Mesenchymal stem cell (in vitro differentiated cells and primary cell): ENCODE results near the gene COQ8A.

Experiments
- DNase-seq: peaks from one replicate; pipeline ENCODE4 v3.0.0-alpha.2; 2013
- H2AFZ ChIP-seq: one replicate; pipeline ENCODE4 v1.6.1; 2013; ENCODE audit warnings: low read depth, mild to moderate bottlenecking, control low read depth, inconsistent platforms, low read length, moderate library complexity
- H2AK5ac ChIP-seq: 2 replicates; pipeline ENCODE4 v1.6.1; 2013; ENCODE audit warnings: low read length, moderate library complexity, mild to moderate bottlenecking, inconsistent platforms; ENCODE audit not compliant: severe bottlenecking
- H2BK120ac ChIP-seq: one replicate; pipeline ENCODE4 v1.6.1; 2013; ENCODE audit warnings: low read depth, mild to moderate bottlenecking, inconsistent platforms, low read length, moderate library complexity
- H2BK12ac ChIP-seq, 2 experiments: one replicate each; pipeline ENCODE4 v1.6.1; 2013; ENCODE audit warnings: inconsistent platforms in 2 of 2, low read length in 2 of 2, mild to moderate bottlenecking in 2 of 2, moderate library complexity in 2 of 2, control low read depth in 1 of 2
- H2BK15ac ChIP-seq: one replicate; pipeline ENCODE4 v1.6.1; 2013; ENCODE audit warnings: mild to moderate bottlenecking, low read depth, inconsistent platforms; ENCODE audit not compliant: poor library complexity, severe bottlenecking
- H2BK5ac ChIP-seq: 2 replicates; pipeline ENCODE4 v1.6.1; 2013; ENCODE audit warnings: low read depth, mild to moderate bottlenecking, low read length, control low read depth, inconsistent platforms; ENCODE audit not compliant: poor library complexity, severe bottlenecking
- H3K14ac ChIP-seq, 2 experiments: one replicate each; pipeline ENCODE4 v1.6.1; 2013; ENCODE audit warnings: inconsistent platforms in 2 of 2, low read length in 2 of 2, control low read depth in 1 of 2, mild to moderate bottlenecking in 1 of 2, moderate library complexity in 1 of 2
- H3K18ac ChIP-seq, 2 experiments: one replicate each; pipeline ENCODE4 v1.6.1; 2013; ENCODE audit warnings: inconsistent platforms in 2 of 2, low read length in 2 of 2, control low read depth in 1 of 2, low read depth in 1 of 2, mild to moderate bottlenecking in 1 of 2
- H3K23ac ChIP-seq, 2 experiments: one replicate each; pipeline ENCODE4 v1.6.1; 2013; ENCODE audit warnings: inconsistent platforms in 2 of 2, low read length in 2 of 2, mild to moderate bottlenecking in 2 of 2, moderate library complexity in 2 of 2, control low read depth in 1 of 2
- H3K27ac ChIP-seq: 2 replicates; pipeline ENCODE4 v1.5.1; 2013; ENCODE audit warnings: mild to moderate bottlenecking, moderate library complexity, low read length, control low read depth, inconsistent platforms; ENCODE audit not compliant: poor library complexity, severe bottlenecking
- H3K27me3 ChIP-seq, 2 experiments: 2 replicates each; pipeline versions ENCODE4 v1.6.1 to v1.7.0; 2013; ENCODE audit warnings: low read length in 2 of 2, mild to moderate bottlenecking in 2 of 2, moderate library complexity in 2 of 2, control low read depth in 1 of 2, inconsistent platforms in 1 of 2; ENCODE audit not compliant: control insufficient read depth in 1 of 2, insufficient read depth in 1 of 2
- H3K36me3 ChIP-seq, 2 experiments: 2 replicates each; pipeline versions ENCODE4 v1.6.1 to v1.7.0; 2013; ENCODE audit warnings: low read length in 2 of 2, control low read depth in 1 of 2, inconsistent platforms in 1 of 2, low read depth in 1 of 2, mild to moderate bottlenecking in 1 of 2; ENCODE audit not compliant: insufficient read depth in 2 of 2, control insufficient read depth in 1 of 2
- H3K4ac ChIP-seq, 2 experiments: one replicate each; pipeline ENCODE4 v1.6.1; 2013; ENCODE audit warnings: inconsistent platforms in 2 of 2, low read length in 2 of 2, mild to moderate bottlenecking in 2 of 2, moderate library complexity in 2 of 2, control low read depth in 1 of 2, low read depth in 1 of 2
- H3K4me1 ChIP-seq: 2 replicates; pipeline ENCODE4 v1.6.1; 2013; ENCODE audit warnings: low read depth, low read length, control low read depth; ENCODE audit not compliant: control insufficient read depth, insufficient read depth
- H3K4me2 ChIP-seq: 2 replicates; pipeline ENCODE4 v1.6.1; 2013; ENCODE audit warnings: low read length, mild to moderate bottlenecking, inconsistent platforms; ENCODE audit not compliant: poor library complexity, severe bottlenecking
- H3K4me3 ChIP-seq, 2 experiments: 2 replicates each; pipeline versions ENCODE4 v1.5.1 to v1.7.0; 2013; ENCODE audit warnings: low read length in 2 of 2, mild to moderate bottlenecking in 2 of 2, control low read depth in 1 of 2, low read depth in 1 of 2; ENCODE audit not compliant: insufficient read depth in 1 of 2
- H3K79me1 ChIP-seq: replicated peaks from 2 replicates; pipeline ENCODE4 v1.6.1; 2013; ENCODE audit warnings: mild to moderate bottlenecking, control low read depth, low read length, inconsistent platforms; ENCODE audit not compliant: poor library complexity, severe bottlenecking
- H3K9ac ChIP-seq: 2 replicates; pipeline ENCODE4 v1.7.0; 2013; ENCODE audit warnings: mild to moderate bottlenecking, low read length, moderate library complexity
- H3K9me3 ChIP-seq: 2 replicates; pipeline ENCODE4 v1.7.0; 2013; ENCODE audit warnings: mild to moderate bottlenecking, low read length; ENCODE audit not compliant: control insufficient read depth
- H4K8ac ChIP-seq: one replicate; pipeline ENCODE4 v1.6.1; 2013; ENCODE audit warnings: inconsistent platforms, mild to moderate bottlenecking, low read length, moderate library complexity
- H4K91ac ChIP-seq: one replicate; pipeline ENCODE4 v1.6.1; 2013; ENCODE audit warnings: mild to moderate bottlenecking, low read length, inconsistent platforms
- WGBS: methylation state at CpG from one replicate; pipeline ENCODE4 v1.1.7; 2013; ENCODE audit warnings: mixed read lengths; 5-methylcytosine and 5-hydroxymethylcytosine counted together

COQ8A gene

DNA sequence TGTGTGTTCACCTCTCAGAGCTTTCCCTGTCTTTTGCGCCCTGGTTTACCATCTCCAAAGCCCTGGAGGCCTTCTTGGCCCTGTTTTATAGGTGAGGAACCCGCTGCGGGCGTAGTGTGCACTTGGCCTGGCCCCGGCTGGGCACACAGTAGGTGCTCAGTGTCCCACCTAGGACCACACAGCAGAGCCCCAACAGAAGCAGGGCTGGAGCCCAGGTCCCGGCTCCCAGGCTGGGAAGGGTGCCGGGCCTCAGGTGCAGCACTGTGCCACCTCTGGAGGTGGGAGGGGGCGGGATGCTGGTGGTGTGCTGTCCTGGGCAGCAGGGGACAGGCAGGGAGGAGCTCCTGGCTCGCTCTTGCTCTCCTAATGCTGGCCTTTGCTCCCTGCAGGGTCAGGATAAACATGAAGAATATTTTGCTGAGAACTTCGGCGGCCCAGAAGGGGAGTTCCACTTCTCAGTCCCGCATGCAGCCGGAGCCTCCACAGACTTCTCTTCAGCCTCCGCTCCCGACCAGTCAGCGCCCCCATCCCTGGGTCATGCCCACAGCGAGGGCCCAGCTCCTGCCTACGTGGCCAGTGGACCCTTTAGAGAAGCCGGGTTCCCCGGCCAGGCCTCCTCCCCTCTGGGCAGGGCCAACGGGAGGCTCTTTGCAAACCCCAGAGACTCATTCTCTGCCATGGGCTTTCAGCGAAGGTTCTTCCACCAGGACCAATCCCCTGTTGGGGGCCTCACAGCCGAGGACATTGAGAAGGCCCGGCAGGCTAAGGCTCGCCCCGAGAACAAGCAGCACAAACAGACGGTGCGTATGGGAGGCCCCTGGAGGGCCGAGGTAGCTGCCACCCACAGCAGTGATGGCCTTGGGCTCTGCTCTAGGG lies 24.8 kb downstream of the COQ8A start:
- WGBS: 94% methylated on average over 29 of the region's 29 CpGs
- H3K9me3 ChIP-seq: peaks cover 2% of the 10 kb centered on the region
- DNase-seq: no peak
- no peak overlapping the region for H3K4ac ChIP-seq
- no peaks in the 10 kb centered on the region for H3K27me3 ChIP-seq
- no peak overlapping the region for H2BK12ac ChIP-seq
- H3K23ac ChIP-seq: no peak overlapping the region
- H3K9ac ChIP-seq: no peak overlapping the region
- no peak overlapping the region for H2AK5ac ChIP-seq
- no peak overlapping the region for H3K4me2 ChIP-seq
- no peak overlapping the region for H2BK15ac ChIP-seq
- H4K91ac ChIP-seq: no peak overlapping the region
- no peak overlapping the region for H3K4me3 ChIP-seq
- peaks cover 13% of the 10 kb centered on the region for H3K79me1 ChIP-seq
- H2AFZ ChIP-seq: no peak overlapping the region
- H2BK120ac ChIP-seq: no peak overlapping the region
- H3K36me3 ChIP-seq: peaks cover 10 to 23% of the 10 kb centered on the region in 2 experiments
- no peak overlapping the region for H4K8ac ChIP-seq
- no peak overlapping the region for H3K18ac ChIP-seq
- H3K14ac ChIP-seq: no peak overlapping the region
- H3K27ac ChIP-seq: no peak overlapping the region
- H2BK5ac ChIP-seq: no peak overlapping the region
- no peaks in the 10 kb centered on the region for H3K4me1 ChIP-seq

DNA sequence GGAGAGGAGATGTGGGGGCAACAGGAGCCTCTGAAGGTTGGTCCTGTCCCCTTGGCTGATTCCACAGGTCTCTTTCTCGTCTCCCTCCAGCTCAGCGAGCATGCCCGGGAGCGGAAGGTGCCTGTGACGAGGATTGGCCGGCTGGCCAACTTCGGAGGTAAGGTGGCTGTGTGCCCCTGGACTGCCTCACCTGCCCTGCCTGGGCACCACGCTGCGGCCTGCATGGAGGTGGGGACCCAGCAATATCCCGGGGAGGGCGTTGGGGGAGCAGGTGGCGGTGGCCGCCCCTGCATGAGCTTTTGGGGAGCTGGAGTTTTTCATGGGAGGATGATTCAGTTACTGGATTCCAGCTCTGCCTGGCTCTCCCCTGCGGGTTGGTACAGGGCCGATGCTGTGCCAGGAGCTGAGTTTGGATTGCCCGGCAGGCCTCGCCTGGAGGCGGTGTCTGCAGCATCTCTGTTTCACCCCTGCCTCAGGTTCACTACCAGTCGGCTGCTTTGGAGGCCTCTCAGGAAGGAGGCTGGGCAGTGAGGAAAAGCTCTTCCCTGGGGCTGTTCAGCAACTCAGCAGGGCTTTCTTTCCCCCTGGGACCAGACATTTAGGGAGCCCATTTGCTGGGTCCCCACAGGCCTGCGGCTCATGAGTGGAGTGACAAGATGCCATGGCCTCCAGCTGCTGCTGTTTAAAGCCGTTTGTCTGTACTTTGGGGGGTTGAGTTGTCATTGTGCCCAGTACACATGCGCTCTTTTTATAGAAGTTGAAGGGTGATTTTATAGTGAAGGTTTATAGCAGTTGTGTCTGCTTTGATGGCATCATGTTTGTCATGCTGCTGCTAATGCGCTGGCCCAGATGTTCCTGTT lies 25.7 kb downstream of the COQ8A start:
- Histone ChIP-seq H2BK120ac (no peak overlapping the region), H3K4me3 (no peak overlapping the region), H2BK15ac (no peak overlapping the region), H3K14ac (no peak overlapping the region), H3K9ac (no peak overlapping the region), H4K91ac (no peak overlapping the region), H3K79me1 (peaks cover 10% of the 10 kb centered on the region), H3K4ac (no peak overlapping the region), H3K23ac (no peak overlapping the region), H2BK5ac (no peak overlapping the region), H2AK5ac (no peak overlapping the region), H2AFZ (no peak overlapping the region), H3K27ac (no peak overlapping the region), H3K18ac (no peak overlapping the region), H3K4me1 (no peaks in the 10 kb centered on the region), H4K8ac (no peak overlapping the region), H3K36me3 (peaks cover 18 to 23% of the 10 kb centered on the region in 2 experiments), H2BK12ac (no peak overlapping the region), H3K9me3 (peaks cover 2% of the 10 kb centered on the region), H3K4me2 (no peak overlapping the region), H3K27me3 (no peaks in the 10 kb centered on the region)
- 95% methylated on average over 23 of the region's 23 CpGs for WGBS
- no peak for DNase-seq

DNA sequence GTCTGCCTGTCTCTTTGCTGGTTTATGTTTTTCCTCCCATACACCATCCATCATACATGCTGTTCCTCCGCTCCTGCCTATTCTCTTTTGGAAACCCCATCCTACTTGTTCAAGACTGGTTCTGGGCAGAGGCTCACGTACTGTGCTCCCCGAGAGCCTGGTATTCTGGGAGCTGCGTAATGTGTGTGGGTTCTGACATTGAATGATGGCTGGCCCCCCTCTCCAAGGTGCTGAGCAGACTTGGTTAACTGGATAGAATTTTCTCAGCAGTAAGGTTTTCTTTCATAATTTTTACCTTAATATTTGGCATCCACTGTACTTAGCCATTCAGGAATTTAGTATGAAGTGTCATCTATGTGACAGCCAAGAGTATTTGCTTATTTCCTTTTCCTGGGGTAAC lies 26.6 kb downstream of the COQ8A start:
- Histone ChIP-seq H3K79me1 (peaks cover 3% of the 10 kb centered on the region), H2BK5ac (no peak overlapping the region), H3K18ac (no peak overlapping the region), H3K4me1 (no peaks in the 10 kb centered on the region), H3K4me2 (no peak overlapping the region), H2BK120ac (no peak overlapping the region), H4K8ac (no peak overlapping the region), H3K23ac (no peak overlapping the region), H3K27me3 (no peaks in the 10 kb centered on the region), H2BK12ac (no peak overlapping the region), H3K4me3 (no peak overlapping the region), H2AFZ (no peak overlapping the region), H3K9me3 (peaks cover 5% of the 10 kb centered on the region), H3K27ac (no peak overlapping the region), H3K36me3 (peaks cover 18 to 21% of the 10 kb centered on the region in 2 experiments), H3K14ac (no peak overlapping the region), H4K91ac (no peak overlapping the region), H3K9ac (no peak overlapping the region), H2AK5ac (no peak overlapping the region), H3K4ac (no peak overlapping the region), H2BK15ac (no peak overlapping the region)
- no peak for DNase-seq
- WGBS: 100% methylated on average over 2 of the region's 4 CpGs

DNA sequence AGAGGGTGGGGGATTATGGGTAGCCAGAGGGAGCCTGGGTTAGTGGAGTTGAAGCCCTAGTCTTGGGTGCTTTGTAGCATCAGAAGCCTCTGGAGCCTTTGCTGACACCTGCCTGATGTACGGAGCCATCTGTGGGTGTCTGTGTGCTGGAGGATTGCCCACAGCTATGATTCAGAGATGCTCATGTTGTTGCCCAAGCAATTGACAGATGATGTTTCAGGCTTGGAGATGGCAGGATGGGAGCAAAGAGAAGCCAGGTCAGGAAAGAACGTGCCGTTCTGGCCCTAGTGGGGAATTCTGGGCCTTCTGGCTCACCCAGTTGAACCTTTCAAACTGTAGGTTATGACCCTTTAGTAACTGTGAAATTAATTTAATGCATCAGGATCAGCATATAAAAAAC lies 27.6 kb downstream of the COQ8A start:
- no peak overlapping the region for H3K4me3 ChIP-seq
- H3K9me3 ChIP-seq: peaks cover 13% of the 10 kb centered on the region
- no peak overlapping the region for H2AFZ ChIP-seq
- H2BK12ac ChIP-seq: no peak overlapping the region
- H3K27me3 ChIP-seq: no peaks in the 10 kb centered on the region
- DNase-seq: no peak
- no peak overlapping the region for H3K23ac ChIP-seq
- H3K18ac ChIP-seq: no peak overlapping the region
- no peak overlapping the region for H2BK120ac ChIP-seq
- no peak overlapping the region for H4K8ac ChIP-seq
- H3K79me1 ChIP-seq: peaks cover 3% of the 10 kb centered on the region
- no peak overlapping the region for H2BK5ac ChIP-seq
- H2BK15ac ChIP-seq: no peak overlapping the region
- no peak overlapping the region for H2AK5ac ChIP-seq
- no peak overlapping the region for H3K4ac ChIP-seq
- no peak overlapping the region for H3K9ac ChIP-seq
- H3K36me3 ChIP-seq: peaks cover 18% of the 10 kb centered on the region in 2 experiments
- 80% methylated on average over 1 of the region's 3 CpGs for WGBS
- no peaks in the 10 kb centered on the region for H3K4me1 ChIP-seq
- no peak overlapping the region for H3K4me2 ChIP-seq
- H3K27ac ChIP-seq: no peak overlapping the region
- no peak overlapping the region for H4K91ac ChIP-seq
- no peak overlapping the region for H3K14ac ChIP-seq
